ENCODE measurements around the gene PDAP1. TPM values are rescaled to one million over a fixed set of nuclear protein-coding genes. Genes with fewer than 3 reads are reported as not detected.

Gene PDAP1
- total and polyA plus RNA-seq, 9 of the 15 experiments (the other 6 are each of a cell fraction or from before 2014, with no cell fraction given), result 10.2 to 315 (median 129) TPM

DNA sequence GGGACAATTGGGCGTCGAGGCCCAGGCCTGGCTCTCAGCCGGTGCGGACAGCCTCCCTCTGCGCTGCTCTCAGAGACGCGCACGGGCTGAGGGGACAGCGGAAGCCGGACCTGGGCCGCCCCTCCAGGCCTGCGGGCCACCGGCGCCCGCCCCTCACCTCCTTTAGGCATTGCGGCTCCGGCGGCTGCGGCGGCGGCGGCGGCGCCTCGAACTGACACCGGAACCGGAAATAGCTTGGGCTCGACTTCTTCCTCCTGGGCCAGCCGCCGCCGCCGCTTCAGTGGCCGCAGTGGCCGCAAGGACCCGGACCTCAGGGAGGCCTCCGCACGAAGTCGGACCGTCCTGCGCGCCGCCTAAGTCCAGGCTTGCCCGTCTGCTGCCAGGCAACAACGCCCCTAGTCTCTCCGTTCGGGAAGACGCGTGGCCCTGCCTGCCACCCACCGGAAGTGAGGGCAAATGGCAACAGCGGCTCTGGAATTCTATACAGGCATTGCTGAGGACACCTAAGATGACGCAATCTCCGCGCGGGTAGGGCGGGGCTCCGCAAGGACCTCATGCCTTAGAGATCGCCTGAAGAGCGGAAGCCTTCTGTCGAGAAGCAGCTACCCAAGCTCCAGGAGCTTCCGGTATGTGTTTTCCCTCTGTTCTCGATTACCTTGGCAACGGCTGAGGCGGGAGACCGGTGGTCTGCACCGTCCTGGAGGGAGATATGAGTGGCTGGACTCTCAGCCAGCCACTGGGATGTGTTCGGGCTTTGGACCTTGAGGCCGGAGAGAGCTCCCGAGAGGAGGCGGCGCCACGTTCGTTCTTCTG is at the start of gene PDAP1, which contains the start of gene BUD31 (continued):
- TF ChIP-seq, protein P1, sequence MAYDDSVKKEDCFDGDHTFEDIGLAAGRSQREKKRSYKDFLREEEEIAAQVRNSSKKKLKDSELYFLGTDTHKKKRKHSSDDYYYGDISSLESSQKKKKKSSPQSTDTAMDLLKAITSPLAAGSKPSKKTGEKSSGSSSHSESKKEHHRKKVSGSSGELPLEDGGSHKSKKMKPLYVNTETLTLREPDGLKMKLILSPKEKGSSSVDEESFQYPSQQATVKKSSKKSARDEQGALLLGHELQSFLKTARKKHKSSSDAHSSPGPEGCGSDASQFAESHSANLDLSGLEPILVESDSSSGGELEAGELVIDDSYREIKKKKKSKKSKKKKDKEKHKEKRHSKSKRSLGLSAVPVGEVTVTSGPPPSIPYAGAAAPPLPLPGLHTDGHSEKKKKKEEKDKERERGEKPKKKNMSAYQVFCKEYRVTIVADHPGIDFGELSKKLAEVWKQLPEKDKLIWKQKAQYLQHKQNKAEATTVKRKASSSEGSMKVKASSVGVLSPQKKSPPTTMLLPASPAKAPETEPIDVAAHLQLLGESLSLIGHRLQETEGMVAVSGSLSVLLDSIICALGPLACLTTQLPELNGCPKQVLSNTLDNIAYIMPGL (CRISPR knock-in tag; IDR thresholded peaks at IDR 0.05), result peak; percentile 90; the same call in 1 of the 2 replicates
- TF ChIP-seq, protein P2, sequence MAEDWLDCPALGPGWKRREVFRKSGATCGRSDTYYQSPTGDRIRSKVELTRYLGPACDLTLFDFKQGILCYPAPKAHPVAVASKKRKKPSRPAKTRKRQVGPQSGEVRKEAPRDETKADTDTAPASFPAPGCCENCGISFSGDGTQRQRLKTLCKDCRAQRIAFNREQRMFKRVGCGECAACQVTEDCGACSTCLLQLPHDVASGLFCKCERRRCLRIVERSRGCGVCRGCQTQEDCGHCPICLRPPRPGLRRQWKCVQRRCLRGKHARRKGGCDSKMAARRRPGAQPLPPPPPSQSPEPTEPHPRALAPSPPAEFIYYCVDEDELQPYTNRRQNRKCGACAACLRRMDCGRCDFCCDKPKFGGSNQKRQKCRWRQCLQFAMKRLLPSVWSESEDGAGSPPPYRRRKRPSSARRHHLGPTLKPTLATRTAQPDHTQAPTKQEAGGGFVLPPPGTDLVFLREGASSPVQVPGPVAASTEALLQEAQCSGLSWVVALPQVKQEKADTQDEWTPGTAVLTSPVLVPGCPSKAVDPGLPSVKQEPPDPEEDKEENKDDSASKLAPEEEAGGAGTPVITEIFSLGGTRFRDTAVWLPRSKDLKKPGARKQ (CRISPR knock-in tag; IDR thresholded peaks at IDR 0.05), result no peak
- no peak for TF ChIP-seq FOXA3 (CRISPR knock-in tag; conservative IDR thresholded peaks at IDR 0.05 in 1 of 2, IDR thresholded peaks at IDR 0.05 in 1 of 2)
- TF ChIP-seq, protein P3, sequence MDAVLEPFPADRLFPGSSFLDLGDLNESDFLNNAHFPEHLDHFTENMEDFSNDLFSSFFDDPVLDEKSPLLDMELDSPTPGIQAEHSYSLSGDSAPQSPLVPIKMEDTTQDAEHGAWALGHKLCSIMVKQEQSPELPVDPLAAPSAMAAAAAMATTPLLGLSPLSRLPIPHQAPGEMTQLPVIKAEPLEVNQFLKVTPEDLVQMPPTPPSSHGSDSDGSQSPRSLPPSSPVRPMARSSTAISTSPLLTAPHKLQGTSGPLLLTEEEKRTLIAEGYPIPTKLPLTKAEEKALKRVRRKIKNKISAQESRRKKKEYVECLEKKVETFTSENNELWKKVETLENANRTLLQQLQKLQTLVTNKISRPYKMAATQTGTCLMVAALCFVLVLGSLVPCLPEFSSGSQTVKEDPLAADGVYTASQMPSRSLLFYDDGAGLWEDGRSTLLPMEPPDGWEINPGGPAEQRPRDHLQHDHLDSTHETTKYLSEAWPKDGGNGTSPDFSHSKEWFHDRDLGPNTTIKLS (IDR thresholded peaks at IDR 0.05; ENCODE audit: borderline replicate concordance, low read depth), result peak; percentile 86
- TF ChIP-seq MCM3 (IDR thresholded peaks at IDR 0.05), result no peak
- TF ChIP-seq NFIX (CRISPR knock-in tag; IDR thresholded peaks at IDR 0.05; ENCODE audit: low read depth), result no peak
- no peak for TF ChIP-seq ZNF764 (CRISPR knock-in tag; IDR thresholded peaks at IDR 0.05; ENCODE audit: low read depth)
- peak; percentile 53; the same call in 1 of the 2 replicates for TF ChIP-seq L3MBTL2 (IDR thresholded peaks at IDR 0.05)
- no peak for TF ChIP-seq DMBX1 (CRISPR knock-in tag; IDR thresholded peaks at IDR 0.05; ENCODE audit: borderline replicate concordance)
- TF ChIP-seq NRF1 (conservative IDR thresholded peaks at IDR 0.05 in 1 of 2, IDR thresholded peaks at IDR 0.05 in 1 of 2), result peak; percentile 65 to 72
- peak; percentile 10; the same call in 1 of the 2 replicates for TF ChIP-seq E2F3 (CRISPR knock-in tag; IDR thresholded peaks at IDR 0.05)
- no peak for TF ChIP-seq POLR2AphosphoS2 (IDR thresholded peaks at IDR 0.05; ENCODE audit: low read length)
- TF ChIP-seq CHD4 (IDR thresholded peaks at IDR 0.05; ENCODE audit: insufficient read depth, insufficient replicate concordance, low read depth, low read length, poor library complexity, severe bottlenecking), result no peak
- peak; percentile 89 for TF ChIP-seq ZNF589 (CRISPR knock-in tag; IDR thresholded peaks at IDR 0.05; ENCODE audit: low read depth)
- TF ChIP-seq, protein P4, sequence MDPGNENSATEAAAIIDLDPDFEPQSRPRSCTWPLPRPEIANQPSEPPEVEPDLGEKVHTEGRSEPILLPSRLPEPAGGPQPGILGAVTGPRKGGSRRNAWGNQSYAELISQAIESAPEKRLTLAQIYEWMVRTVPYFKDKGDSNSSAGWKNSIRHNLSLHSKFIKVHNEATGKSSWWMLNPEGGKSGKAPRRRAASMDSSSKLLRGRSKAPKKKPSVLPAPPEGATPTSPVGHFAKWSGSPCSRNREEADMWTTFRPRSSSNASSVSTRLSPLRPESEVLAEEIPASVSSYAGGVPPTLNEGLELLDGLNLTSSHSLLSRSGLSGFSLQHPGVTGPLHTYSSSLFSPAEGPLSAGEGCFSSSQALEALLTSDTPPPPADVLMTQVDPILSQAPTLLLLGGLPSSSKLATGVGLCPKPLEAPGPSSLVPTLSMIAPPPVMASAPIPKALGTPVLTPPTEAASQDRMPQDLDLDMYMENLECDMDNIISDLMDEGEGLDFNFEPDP (CRISPR knock-in tag; IDR thresholded peaks at IDR 0.05), result no peak
- TF ChIP-seq, protein P5, sequence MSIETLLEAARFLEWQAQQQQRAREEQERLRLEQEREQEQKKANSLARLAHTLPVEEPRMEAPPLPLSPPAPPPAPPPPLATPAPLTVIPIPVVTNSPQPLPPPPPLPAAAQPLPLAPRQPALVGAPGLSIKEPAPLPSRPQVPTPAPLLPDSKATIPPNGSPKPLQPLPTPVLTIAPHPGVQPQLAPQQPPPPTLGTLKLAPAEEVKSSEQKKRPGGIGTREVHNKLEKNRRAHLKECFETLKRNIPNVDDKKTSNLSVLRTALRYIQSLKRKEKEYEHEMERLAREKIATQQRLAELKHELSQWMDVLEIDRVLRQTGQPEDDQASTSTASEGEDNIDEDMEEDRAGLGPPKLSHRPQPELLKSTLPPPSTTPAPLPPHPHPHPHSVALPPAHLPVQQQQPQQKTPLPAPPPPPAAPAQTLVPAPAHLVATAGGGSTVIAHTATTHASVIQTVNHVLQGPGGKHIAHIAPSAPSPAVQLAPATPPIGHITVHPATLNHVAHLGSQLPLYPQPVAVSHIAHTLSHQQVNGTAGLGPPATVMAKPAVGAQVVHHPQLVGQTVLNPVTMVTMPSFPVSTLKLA (conservative IDR thresholded peaks at IDR 0.05), result peak; percentile 91 to 95

All from K562 (cell line).